ENCODE data around the gene CHRND. TPM values are rescaled to one million over a fixed set of nuclear protein-coding genes. Genes with fewer than 3 reads are reported as not detected.
A peak's percentile ranks its signal among the peaks of the same experiment; 100 is the strongest.

The CHRND gene
- total and polyA plus RNA-seq, 7 experiments from 2014 or later, result 0.13 TPM; not detected in 6

DNA sequence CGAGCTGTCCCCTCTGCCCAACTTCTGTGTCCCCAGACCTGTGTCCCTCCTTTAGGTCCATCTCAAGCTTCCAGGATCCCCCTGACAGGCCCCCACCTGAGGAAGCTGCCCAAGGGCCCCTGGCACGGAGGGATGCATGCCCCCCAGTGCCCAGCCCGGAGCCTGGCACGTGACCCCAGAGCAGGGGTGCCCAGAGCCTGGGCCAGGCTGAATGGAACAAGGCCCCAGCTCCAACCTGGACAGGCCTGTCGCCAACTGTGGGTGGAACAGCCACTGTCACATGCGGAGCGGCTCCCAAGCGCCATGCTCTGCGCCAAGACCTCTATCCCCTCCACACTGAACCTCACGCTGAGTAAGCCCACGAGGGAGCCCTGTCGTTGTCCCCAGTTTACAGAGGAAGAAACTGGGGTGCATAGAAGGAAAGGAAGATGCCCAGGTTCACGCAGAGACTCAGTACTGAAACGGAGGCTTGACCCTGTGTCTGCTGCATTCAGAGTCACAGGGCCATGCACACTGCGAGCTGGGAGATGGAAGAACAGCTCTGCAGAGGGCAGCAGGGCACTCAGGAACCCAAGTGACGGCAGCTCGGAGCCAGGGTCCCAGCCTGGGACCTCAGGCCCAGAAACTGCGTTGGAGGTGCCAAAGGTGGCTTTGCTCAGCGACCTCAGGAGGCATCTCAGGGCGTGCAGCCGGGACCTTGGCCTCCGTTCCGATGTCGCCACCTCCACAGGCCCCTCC is 32.8 kb upstream of the CHRND start:
- H3K27ac Mint-ChIP-seq, result no peak overlapping the region
- H3K36me3 Mint-ChIP-seq, result no peaks in the 10 kb centered on the region
- Histone ChIP-seq H3K9me3 (ENCODE audit: control insufficient read depth in 2 of 3, low read length in 3 of 3) (no peaks in the 10 kb centered on the region), H3K4me1 (ENCODE audit: control insufficient read depth in 2 of 2, insufficient read depth in 2 of 2, low read length in 2 of 2) (no peaks in the 10 kb centered on the region), H3K4me3 (ENCODE audit: low read length) (no peak overlapping the region), H3K27ac (ENCODE audit: low read depth, low read length) (no peak overlapping the region), H3K36me3 (ENCODE audit: control insufficient read depth in 2 of 3, insufficient read depth in 3 of 3, low read length in 3 of 3) (no peaks in the 10 kb centered on the region), H3K27me3 (ENCODE audit: control insufficient read depth in 2 of 2, insufficient read depth in 2 of 2, low read length in 2 of 2) (no peaks in the 10 kb centered on the region)
- DNase-seq (no peak), ATAC-seq (no peak)
- POLR2A ChIA-PET, result no interaction called here
- no peaks in the 10 kb centered on the region for H3K9me3 Mint-ChIP-seq
- CTCF ChIA-PET, result no interaction called here
- H3K27me3 Mint-ChIP-seq, result peaks cover 20 to 35% (median 25%) of the 10 kb centered on the region in 5 donors
- no peak overlapping the region for H3K4me3 Mint-ChIP-seq
- intact Hi-C loops (cut with micrococcal nuclease), result no loop called here
- peaks cover 0 to 5% (median 4%) of the 10 kb centered on the region in 7 donors for H3K4me1 Mint-ChIP-seq

DNA sequence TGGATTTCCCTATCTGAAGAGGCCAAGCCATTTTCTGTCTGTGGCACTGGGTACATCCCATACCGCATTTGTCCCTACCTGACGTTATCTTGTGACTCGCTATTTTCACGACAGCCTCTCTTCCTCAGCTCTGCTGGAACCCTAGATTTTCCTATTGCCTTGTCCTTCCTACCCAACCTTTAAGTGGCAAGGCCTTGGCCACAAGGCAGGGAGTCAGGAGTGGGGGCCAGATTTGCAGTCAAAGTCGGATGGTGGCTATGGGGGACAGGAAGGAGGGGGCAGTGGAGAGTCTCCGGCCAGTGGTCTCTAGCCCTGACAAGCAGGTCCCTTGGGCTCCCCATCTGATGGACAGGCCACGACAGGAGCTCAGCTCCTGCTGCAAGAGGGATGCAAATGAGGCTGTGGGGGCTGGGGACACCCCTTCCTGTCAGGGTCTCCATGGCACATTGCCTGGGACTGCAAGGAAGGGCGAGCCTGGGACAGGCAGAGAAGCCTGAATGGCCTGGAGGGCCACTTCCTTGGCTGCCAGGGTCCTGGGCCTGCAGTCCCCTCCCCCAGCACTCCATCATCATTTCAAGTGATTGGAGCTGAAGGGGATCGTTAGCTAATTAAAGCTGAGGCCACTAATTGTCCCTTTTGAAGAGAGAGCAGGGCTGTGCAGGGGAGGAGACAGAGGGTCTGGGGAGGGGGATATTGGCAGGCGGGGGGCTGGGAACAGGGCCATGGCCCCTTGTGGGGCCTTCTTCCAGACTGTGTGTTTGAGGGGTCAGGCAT is 32.1 kb upstream of the CHRND start:
- no peaks in the 10 kb centered on the region for H3K9me3 Mint-ChIP-seq
- ChIA-PET POLR2A (no interaction called here), CTCF (no interaction called here)
- no peaks in the 10 kb centered on the region for H3K27me3 ChIP-seq (ENCODE audit: control insufficient read depth in 2 of 2, insufficient read depth in 2 of 2, low read length in 2 of 2)
- no peaks in the 10 kb centered on the region for H3K36me3 ChIP-seq (ENCODE audit: control insufficient read depth in 2 of 3, insufficient read depth in 3 of 3, low read length in 3 of 3)
- no peaks in the 10 kb centered on the region for H3K4me1 ChIP-seq (ENCODE audit: control insufficient read depth in 2 of 2, insufficient read depth in 2 of 2, low read length in 2 of 2)
- H3K36me3 Mint-ChIP-seq, result no peaks in the 10 kb centered on the region
- H3K4me1 Mint-ChIP-seq, result peaks cover 0 to under 1% (median under 1%) of the 10 kb centered on the region in 7 donors
- H3K4me3 ChIP-seq (ENCODE audit: low read length), result no peak overlapping the region
- no peak overlapping the region for H3K27ac ChIP-seq (ENCODE audit: low read depth, low read length)
- H3K4me3 Mint-ChIP-seq, result no peak overlapping the region
- DNase-seq (peak in 1 of 9 donors; percentile 4), ATAC-seq (no peak)
- intact Hi-C loops (cut with micrococcal nuclease), result no loop called here
- H3K9me3 ChIP-seq (ENCODE audit: control insufficient read depth in 2 of 3, low read length in 3 of 3), result no peaks in the 10 kb centered on the region
- H3K27ac Mint-ChIP-seq, result no peak overlapping the region
- H3K27me3 Mint-ChIP-seq, result peaks cover 21 to 34% (median 26%) of the 10 kb centered on the region in 5 donors

GRCh38 chr2:232494542-232494941 is 31.4 kb upstream of the CHRND start:
- no peaks in the 10 kb centered on the region for H3K36me3 Mint-ChIP-seq
- no peaks in the 10 kb centered on the region for H3K36me3 ChIP-seq (ENCODE audit: control insufficient read depth in 2 of 3, insufficient read depth in 3 of 3, low read length in 3 of 3)
- no peaks in the 10 kb centered on the region for H3K9me3 Mint-ChIP-seq
- H3K27ac ChIP-seq (ENCODE audit: low read depth, low read length), result no peak overlapping the region
- DNase-seq (no peak), ATAC-seq (no peak)
- ChIA-PET POLR2A (no interaction called here), CTCF (no interaction called here)
- H3K4me3 ChIP-seq (ENCODE audit: low read length), result no peak overlapping the region
- no peaks in the 10 kb centered on the region for H3K4me1 ChIP-seq (ENCODE audit: control insufficient read depth in 2 of 2, insufficient read depth in 2 of 2, low read length in 2 of 2)
- no peak overlapping the region for H3K27ac Mint-ChIP-seq
- intact Hi-C loops (cut with micrococcal nuclease), result no loop called here
- H3K27me3 Mint-ChIP-seq, result peaks cover 15 to 28% (median 20%) of the 10 kb centered on the region in 5 donors
- H3K4me3 Mint-ChIP-seq, result no peak overlapping the region
- no peaks in the 10 kb centered on the region for H3K27me3 ChIP-seq (ENCODE audit: control insufficient read depth in 2 of 2, insufficient read depth in 2 of 2, low read length in 2 of 2)
- H3K9me3 ChIP-seq (ENCODE audit: control insufficient read depth in 2 of 3, low read length in 3 of 3), result no peaks in the 10 kb centered on the region
- no peaks in the 10 kb centered on the region for H3K4me1 Mint-ChIP-seq

- H3K27ac ChIP-seq (ENCODE audit: low read depth, low read length), result no peak overlapping the region
- H3K9me3 ChIP-seq (ENCODE audit: control insufficient read depth in 2 of 3, low read length in 3 of 3), result no peaks in the 10 kb centered on the region
- no peaks in the 10 kb centered on the region for H3K36me3 ChIP-seq (ENCODE audit: control insufficient read depth in 2 of 3, insufficient read depth in 3 of 3, low read length in 3 of 3)
- DNase-seq (peak in 1 of 9 donors; percentile 0), ATAC-seq (no peak)
- no peaks in the 10 kb centered on the region for H3K27me3 ChIP-seq (ENCODE audit: control insufficient read depth in 2 of 2, insufficient read depth in 2 of 2, low read length in 2 of 2)
- no peaks in the 10 kb centered on the region for H3K4me1 Mint-ChIP-seq
- H3K27me3 Mint-ChIP-seq, result peaks cover 13 to 25% (median 15%) of the 10 kb centered on the region in 5 donors
- H3K27ac Mint-ChIP-seq, result no peak overlapping the region
- no peaks in the 10 kb centered on the region for H3K9me3 Mint-ChIP-seq
- intact Hi-C loops (cut with micrococcal nuclease), result no loop called here
- ChIA-PET POLR2A (no interaction called here), CTCF (interaction anchor here (0.6 kb wide), 1 partner anchor 1052 kb away, joined by 3 read pairs; no protein-coding TSS in a partner anchor)
- no peak overlapping the region for H3K4me3 ChIP-seq (ENCODE audit: low read length)
- no peaks in the 10 kb centered on the region for H3K4me1 ChIP-seq (ENCODE audit: control insufficient read depth in 2 of 2, insufficient read depth in 2 of 2, low read length in 2 of 2)
- H3K4me3 Mint-ChIP-seq, result no peak overlapping the region
- H3K36me3 Mint-ChIP-seq, result no peaks in the 10 kb centered on the region
These were observed 30.7 kb upstream of the CHRND start for GRCh38 chr2:232495292-232495691.

- Histone ChIP-seq H3K27me3 (ENCODE audit: control insufficient read depth in 2 of 2, insufficient read depth in 2 of 2, low read length in 2 of 2) (no peaks in the 10 kb centered on the region), H3K27ac (ENCODE audit: low read depth, low read length) (no peak overlapping the region), H3K36me3 (ENCODE audit: control insufficient read depth in 2 of 3, insufficient read depth in 3 of 3, low read length in 3 of 3) (no peaks in the 10 kb centered on the region), H3K4me3 (ENCODE audit: low read length) (no peak overlapping the region), H3K9me3 (ENCODE audit: control insufficient read depth in 2 of 3, low read length in 3 of 3) (no peaks in the 10 kb centered on the region), H3K4me1 (ENCODE audit: control insufficient read depth in 2 of 2, insufficient read depth in 2 of 2, low read length in 2 of 2) (no peaks in the 10 kb centered on the region)
- no peak for DNase-seq
- ATAC-seq, result no peak
- H3K27me3 Mint-ChIP-seq, result peaks cover 15 to 23% (median 21%) of the 10 kb centered on the region in 5 donors
- no peaks in the 10 kb centered on the region for H3K9me3 Mint-ChIP-seq
- no peaks in the 10 kb centered on the region for H3K4me1 Mint-ChIP-seq
- H3K27ac Mint-ChIP-seq, result no peak overlapping the region
- no peaks in the 10 kb centered on the region for H3K36me3 Mint-ChIP-seq
- ChIA-PET CTCF (no interaction called here), POLR2A (no interaction called here)
- intact Hi-C loops (cut with micrococcal nuclease), result no loop called here
- no peak overlapping the region for H3K4me3 Mint-ChIP-seq
These were observed 29.3 kb upstream of the CHRND start for GRCh38 chr2:232496501-232497270.

GRCh38 chr2:232497348-232497747 is 28.6 kb upstream of the CHRND start:
- Histone ChIP-seq H3K27me3 (ENCODE audit: control insufficient read depth in 2 of 2, insufficient read depth in 2 of 2, low read length in 2 of 2) (no peaks in the 10 kb centered on the region), H3K27ac (ENCODE audit: low read depth, low read length) (no peak overlapping the region), H3K4me3 (ENCODE audit: low read length) (no peak overlapping the region), H3K9me3 (ENCODE audit: control insufficient read depth in 2 of 3, low read length in 3 of 3) (no peaks in the 10 kb centered on the region), H3K4me1 (ENCODE audit: control insufficient read depth in 2 of 2, insufficient read depth in 2 of 2, low read length in 2 of 2) (peaks cover 0 to 2% of the 10 kb centered on the region in 2 donors), H3K36me3 (ENCODE audit: control insufficient read depth in 2 of 3, insufficient read depth in 3 of 3, low read length in 3 of 3) (no peaks in the 10 kb centered on the region)
- Mint-ChIP-seq H3K27me3 (peaks cover 15 to 30% (median 21%) of the 10 kb centered on the region in 5 donors), H3K27ac (no peak overlapping the region), H3K36me3 (no peaks in the 10 kb centered on the region), H3K4me3 (no peak overlapping the region), H3K4me1 (peaks cover 0 to 1% (median 0%) of the 10 kb centered on the region in 7 donors), H3K9me3 (no peaks in the 10 kb centered on the region)
- ATAC-seq (no peak), DNase-seq (no peak)
- ChIA-PET CTCF (no interaction called here), POLR2A (interaction anchor here (0.5 kb wide), 1 partner anchor 609 kb away, joined by 3 read pairs; no protein-coding TSS in a partner anchor)
- intact Hi-C loops (cut with micrococcal nuclease), result no loop called here
